Measurements from ENCODE around the gene ASIC2. TPM values are rescaled to one million over a fixed set of nuclear protein-coding genes. Genes with fewer than 3 reads are reported as not detected.

ASIC2 gene
- polyA plus RNA-seq, 3 donors = 0.10 TPM; not detected in 2

- H3K27ac ChIP-seq (ENCODE audit: low read depth, low read length) = no peak overlapping the region
- 18 to 26% (median 26%) methylated on average over 4 of the region's 4 CpGs for WGBS, 3 donors
These were observed 152.5 kb downstream of the ASIC2 start for GRCh38 chr17:33140413-33141099.

- 56 to 68% (median 67%) methylated on average over 3 of the region's 3 CpGs for WGBS, 3 donors
- H3K27ac ChIP-seq (ENCODE audit: low read depth, low read length) = no peak overlapping the region
These were observed 154.5 kb downstream of the ASIC2 start for GRCh38 chr17:33138627-33139026.

- no peak overlapping the region for H3K27ac ChIP-seq (ENCODE audit: low read depth, low read length)
These were observed 155.7 kb downstream of the ASIC2 start for GRCh38 chr17:33137426-33137825.

GRCh38 chr17:33135691-33136090 lies 157.4 kb downstream of the ASIC2 start:
- WGBS, 3 donors = 46 to 72% (median 70%) methylated on average over 4 of the region's 4 CpGs
- H3K27ac ChIP-seq (ENCODE audit: low read depth, low read length) = no peak overlapping the region

- 81 to 90% (median 88%) methylated on average over 7 of the region's 7 CpGs for WGBS, 3 donors
- H3K27ac ChIP-seq (ENCODE audit: low read depth, low read length) = no peak overlapping the region
These were observed 161.5 kb downstream of the ASIC2 start for GRCh38 chr17:33131620-33132019.

- no peak overlapping the region for H3K27ac ChIP-seq (ENCODE audit: low read depth, low read length)
- WGBS, 3 donors = 35 to 56% (median 49%) methylated on average over 2 of the region's 2 CpGs
These were observed 165.4 kb downstream of the ASIC2 start for GRCh38 chr17:33127706-33128105.

GRCh38 chr17:33126086-33126485 lies 167.0 kb downstream of the ASIC2 start:
- 77 to 86% (median 80%) methylated on average over 4 of the region's 4 CpGs for WGBS, 3 donors
- no peak overlapping the region for H3K27ac ChIP-seq (ENCODE audit: low read depth, low read length)

GRCh38 chr17:33125552-33125950 lies 167.5 kb downstream of the ASIC2 start:
- H3K27ac ChIP-seq (ENCODE audit: low read depth, low read length) = no peak overlapping the region
- WGBS, 3 donors = 69 to 82% (median 76%) methylated on average over 3 of the region's 3 CpGs

- H3K27ac ChIP-seq (ENCODE audit: low read depth, low read length) = no peak overlapping the region
- 26 to 58% (median 52%) methylated on average over 3 of the region's 3 CpGs for WGBS, 3 donors
These were observed 168.1 kb downstream of the ASIC2 start for GRCh38 chr17:33124871-33125551.

GRCh38 chr17:33124185-33124584 lies 168.9 kb downstream of the ASIC2 start:
- no peak overlapping the region for H3K27ac ChIP-seq (ENCODE audit: low read depth, low read length)

GRCh38 chr17:33121756-33122155 lies 171.3 kb downstream of the ASIC2 start:
- whole genome bisulfite sequencing, 3 donors = 31 to 65% (median 62%) methylated on average over 1 of the region's 1 CpG
- H3K27ac ChIP-seq (ENCODE audit: low read depth, low read length) = no peak overlapping the region

GRCh38 chr17:33121272-33121671 lies 171.8 kb downstream of the ASIC2 start:
- 52 to 77% (median 58%) methylated on average over 2 of the region's 2 CpGs for WGBS, 3 donors
- H3K27ac ChIP-seq (ENCODE audit: low read depth, low read length) = no peak overlapping the region

- H3K27ac ChIP-seq (ENCODE audit: low read depth, low read length) = no peak overlapping the region
- WGBS, 3 donors = 35 to 46% (median 38%) methylated on average over 5 of the region's 5 CpGs
These were observed 173.0 kb downstream of the ASIC2 start for GRCh38 chr17:33120103-33120502.

GRCh38 chr17:33118391-33119075 lies 174.6 kb downstream of the ASIC2 start:
- 50 to 72% (median 65%) methylated on average over 8 of the region's 8 CpGs for WGBS, 3 donors
- no peak overlapping the region for H3K27ac ChIP-seq (ENCODE audit: low read depth, low read length)

- H3K27ac ChIP-seq (ENCODE audit: low read depth, low read length) = no peak overlapping the region
- WGBS, 3 donors = 61 to 73% (median 71%) methylated on average over 13 of the region's 13 CpGs
These were observed 177.0 kb downstream of the ASIC2 start for GRCh38 chr17:33116021-33116551.

GRCh38 chr17:33115366-33115765 lies 177.7 kb downstream of the ASIC2 start:
- WGBS, 3 donors = 80 to 88% (median 86%) methylated on average over 5 of the region's 5 CpGs
- H3K27ac ChIP-seq (ENCODE audit: low read depth, low read length) = no peak overlapping the region

GRCh38 chr17:33113991-33114370 lies 179.1 kb downstream of the ASIC2 start:
- WGBS, 3 donors = 61 to 65% (median 62%) methylated on average over 3 of the region's 3 CpGs
- no peak overlapping the region for H3K27ac ChIP-seq (ENCODE audit: low read depth, low read length)

- no peak overlapping the region for H3K27ac ChIP-seq (ENCODE audit: low read depth, low read length)
- WGBS, 3 donors = 49 to 52% (median 52%) methylated on average over 6 of the region's 6 CpGs
These were observed 179.7 kb downstream of the ASIC2 start for GRCh38 chr17:33113276-33113990.

- 49 to 63% (median 57%) methylated on average over 4 of the region's 4 CpGs for WGBS, 3 donors
These were observed 180.3 kb downstream of the ASIC2 start for GRCh38 chr17:33112763-33113162.

More at GRCh38 chr17:33112763-33113162, 180.3 kb downstream of the ASIC2 start:
- no peak overlapping the region for H3K27ac ChIP-seq (ENCODE audit: low read depth, low read length)
